Activated naive CD4-positive, alpha-beta T cell treated with anti-CD3 and anti-CD28 coated beads, Interleukin-2, amount 10 ng/mL, durations not matched to agents 5 hours and 36 hours (primary cell): ENCODE results near the gene KRT15. TPM values are rescaled to one million over a fixed set of nuclear protein-coding genes. Genes with fewer than 3 reads are reported as not detected.

Experiments
- microRNA-seq: library from miRNA; unstranded; fragments of <30 nt; microRNA quantifications from one replicate; pipeline ENCODE4 v1.2.0, GENCODE V29; 2022; ENCODE audit warnings: borderline microRNAs expressed, borderline replicate concordance
- total RNA-seq, 2 experiments: library from RNA; stranded (reverse); gene quantifications; one replicate each; pipeline ENCODE4 v1.2.3, GENCODE V29; 2021

Gene KRT15
- not detected for total RNA-seq

DNA sequence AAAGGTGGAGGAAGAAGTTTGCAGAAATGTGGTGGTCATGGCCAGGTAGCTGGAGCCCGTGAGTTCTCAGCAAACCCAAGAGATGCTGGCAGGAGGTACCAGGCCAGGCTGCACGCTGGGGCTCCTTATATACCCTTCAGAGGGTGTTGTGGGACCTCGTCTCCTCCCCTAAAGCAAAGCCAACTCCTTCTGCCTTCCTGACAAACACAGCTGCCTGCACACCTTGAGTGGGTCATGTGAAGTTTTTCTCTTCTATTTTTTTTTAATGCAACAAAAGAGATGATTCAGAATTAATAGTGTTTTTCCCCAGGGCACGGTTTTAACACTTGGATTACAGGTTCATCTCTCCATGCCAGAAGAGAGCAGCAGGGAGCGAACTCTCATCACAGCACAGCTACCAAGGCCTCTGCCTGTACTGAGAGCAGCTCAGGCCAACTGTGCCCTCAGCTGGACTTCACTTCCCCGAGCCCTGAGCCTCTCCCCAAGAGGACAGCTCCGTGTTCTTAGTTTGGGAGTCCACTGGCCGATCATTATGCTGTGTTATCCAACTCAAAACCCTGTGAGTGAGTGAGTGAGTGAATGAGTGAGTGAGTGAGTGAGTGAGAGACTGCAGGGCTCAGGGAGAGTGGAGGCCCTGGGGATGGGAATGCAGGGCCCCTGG lies at the start of gene KRT15:
KRT15 (minus strand) TSS at position 102 of the 661 bp plus-strand sequence; CDS start at position 39, 63 bp downstream.

DNA sequence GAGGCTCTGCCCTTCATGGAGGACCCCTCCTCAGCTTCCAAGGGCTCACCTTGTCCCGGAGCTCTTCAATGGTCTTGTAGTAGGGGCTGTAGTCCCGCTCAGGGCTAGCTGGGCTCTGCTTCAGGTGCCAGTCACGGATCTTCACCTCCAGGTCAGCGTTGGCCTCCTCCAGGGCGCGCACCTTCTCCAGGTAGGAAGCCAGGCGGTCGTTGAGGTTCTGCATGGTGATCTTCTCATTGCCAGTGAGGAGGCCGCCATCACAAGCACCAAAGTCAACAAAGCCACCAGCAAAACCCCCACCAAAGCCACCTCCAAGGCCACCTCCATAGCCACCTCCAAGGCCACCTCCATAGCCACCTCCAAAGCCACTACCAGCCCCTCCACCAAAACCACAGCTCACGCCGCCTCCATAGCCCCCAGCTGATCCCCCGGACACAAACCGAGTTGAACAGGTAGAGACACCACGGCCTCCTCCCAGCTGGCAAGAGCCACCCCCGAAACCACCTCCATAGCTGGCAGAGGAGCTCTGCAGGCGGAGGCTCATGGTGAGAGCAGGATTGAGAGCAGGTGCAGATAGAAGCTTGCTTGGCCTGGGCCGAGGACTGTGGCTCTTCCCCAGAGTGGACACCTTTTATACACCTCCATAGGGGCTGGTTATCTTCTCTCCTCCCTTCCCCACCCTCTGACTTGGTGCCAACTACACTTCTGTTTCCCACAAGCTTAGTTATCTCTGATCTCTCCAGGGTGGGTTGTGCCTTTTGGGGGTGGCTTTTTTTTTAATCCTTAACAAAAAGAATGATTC lies 13.5 kb downstream of the KRT15 start, which contains the start of gene KRT13:
KRT13 (minus strand) TSS at position 606 of the 802 bp plus-strand sequence; CDS start at position 544, 62 bp downstream.

DNA sequence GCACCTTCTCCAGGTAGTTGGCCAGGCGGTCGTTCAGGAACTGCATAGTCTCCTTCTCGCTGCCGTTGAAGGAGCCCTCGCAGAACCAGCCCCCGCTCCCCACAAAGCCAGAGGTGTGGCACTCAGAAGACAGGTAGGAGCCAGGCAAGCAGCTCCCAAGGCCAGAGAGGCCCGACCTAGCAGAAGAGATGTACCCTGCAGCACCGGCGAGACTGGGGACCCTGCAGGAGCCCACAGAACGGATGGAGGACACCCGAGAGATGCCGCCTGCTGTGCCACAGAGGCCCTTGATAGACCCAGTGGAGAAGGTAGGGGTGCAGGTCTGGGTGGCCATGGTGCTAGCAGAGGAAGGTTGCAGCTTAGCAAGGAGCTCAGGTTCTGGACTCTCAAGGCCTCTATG lies 29.2 kb downstream of the KRT15 start, which contains the start of gene KRT36:
KRT36 (minus strand) TSS at position 380 of the 400 bp plus-strand sequence; CDS start at position 334, 46 bp downstream.

DNA sequence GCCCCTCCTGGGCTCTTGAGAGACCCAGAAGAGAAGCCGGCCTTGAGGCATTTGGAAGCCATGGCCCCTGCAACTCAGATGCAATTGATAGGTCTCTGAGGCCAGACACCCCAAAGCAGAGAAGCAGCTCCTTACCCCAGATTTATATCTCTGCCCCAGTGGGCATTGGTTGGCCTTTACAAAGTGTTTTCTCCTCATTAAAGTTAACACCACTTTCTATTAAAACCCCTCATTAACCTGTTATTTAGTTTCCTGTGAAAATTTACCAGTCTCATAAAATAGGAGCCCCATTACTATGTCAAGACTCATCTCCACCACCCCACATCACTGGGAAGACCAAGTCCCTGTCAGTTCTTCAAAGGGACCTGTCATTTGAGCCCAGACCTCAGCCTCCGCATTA lies 37.7 kb downstream of the KRT15 start, which contains the start of gene KRT35:
KRT35 (minus strand) TSS at position 116 of the 400 bp plus-strand sequence; CDS start at position 62, 54 bp downstream.

DNA sequence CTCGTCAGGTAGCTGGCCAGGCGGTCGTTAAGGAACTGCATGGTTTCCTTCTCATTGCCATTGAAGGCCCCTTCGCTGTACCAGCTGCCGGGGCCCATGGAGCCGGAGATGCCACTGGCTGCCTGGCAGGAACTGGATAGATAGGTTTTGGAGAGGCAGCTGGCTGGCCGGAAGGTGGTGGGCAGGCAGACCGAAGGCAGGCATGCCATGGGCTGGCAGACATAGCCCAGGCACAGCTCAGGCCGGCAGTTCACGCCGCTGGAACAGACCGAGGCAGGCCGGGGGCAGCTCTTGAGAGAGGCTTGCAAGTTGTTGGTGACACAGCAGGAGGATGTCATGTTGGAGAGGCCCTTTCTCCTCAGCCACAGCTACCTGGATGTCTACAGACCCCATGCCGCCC lies 51.7 kb downstream of the KRT15 start, which contains the start of gene KRT32:
KRT32 (minus strand) TSS at position 399 of the 400 bp plus-strand sequence; CDS start at position 338, 61 bp downstream.

Small RNA genes within 50 kb of the gene (microRNA-seq; reads per million reads assigned to microRNA genes)
- not detected for gene MIR6510

Other genes starting within 250 kb of the KRT15 start
- gene KRTAP9-7, start 243.2 kb downstream of the KRT15 start, total RNA-seq, result not detected
- under 1 TPM in 1 of 2 experiments, not detected in 1; 0.20 TPM for gene KRTAP29-1, start 216.0 kb downstream of the KRT15 start, total RNA-seq
- gene KRTAP16-1, start 209.6 kb downstream of the KRT15 start, total RNA-seq, result under 1 TPM in 1 of 2 experiments, not detected in 1; 0.14 TPM
- not detected for gene KRTAP17-1, start 203.2 kb downstream of the KRT15 start, total RNA-seq
- gene KRT33A, start 168.1 kb downstream of the KRT15 start, total RNA-seq, result not detected
- gene KRT33B, start 149.1 kb downstream of the KRT15 start, total RNA-seq, result not detected
- gene KRT34, start 136.6 kb downstream of the KRT15 start, total RNA-seq, result not detected
- not detected for gene KRT31, start 121.3 kb downstream of the KRT15 start, total RNA-seq
- gene KRT37, start 94.3 kb downstream of the KRT15 start, total RNA-seq, result not detected
- not detected for gene KRT38, start 77.9 kb downstream of the KRT15 start, total RNA-seq
- gene KRT32, start 51.5 kb downstream of the KRT15 start, total RNA-seq, result not detected
- gene KRT35, start 37.7 kb downstream of the KRT15 start, total RNA-seq, result not detected
- not detected for gene KRT36, start 29.0 kb downstream of the KRT15 start, total RNA-seq
- not detected for gene KRT13, start 13.3 kb downstream of the KRT15 start, total RNA-seq
- gene KRT19, start 9.4 kb upstream of the KRT15 start, total RNA-seq, result not detected
- not detected for gene KRT9, start 53.2 kb upstream of the KRT15 start, total RNA-seq
- not detected for gene KRT14, start 68.0 kb upstream of the KRT15 start, total RNA-seq
- gene KRT16, start 93.9 kb upstream of the KRT15 start, total RNA-seq, result not detected
- not detected for gene KRT17, start 105.7 kb upstream of the KRT15 start, total RNA-seq
- 100 to 1,000 TPM; 768 to 814 TPM for gene EIF1, start 170.0 kb upstream of the KRT15 start, total RNA-seq
- not detected for gene GAST, start 193.4 kb upstream of the KRT15 start, total RNA-seq
- gene HAP1, start 215.8 kb upstream of the KRT15 start, total RNA-seq, result under 1 TPM in 1 of 2 experiments, not detected in 1; 0.05 TPM